K562 (cell line): ENCODE results near the gene ADGRD1. TPM values are rescaled to one million over a fixed set of nuclear protein-coding genes. Genes with fewer than 3 reads are reported as not detected.

Experiments
- BCLAF1 ChIP-seq, 2 experiments: fragments of 450-650 bp in 1 of 2; IDR thresholded peaks; 2 replicates each; pipeline ENCODE4 v1.6.1; 2011 to 2017; ENCODE audit warnings: low read depth in 2 of 2, antibody characterized with exemption in 1 of 2, borderline replicate concordance in 1 of 2, low read length in 1 of 2, mild to moderate bottlenecking in 1 of 2, mixed read lengths in 1 of 2; ENCODE audit not compliant: control insufficient read depth in 1 of 2
- CBFA2T2 ChIP-seq: fragments of 450-650 bp; conservative IDR thresholded peaks from 2 replicates; pipeline ENCODE4 v1.6.1; 2017; ENCODE audit warnings: mild to moderate bottlenecking
- DEAF1 ChIP-seq: fragments of 450-650 bp; formaldehyde crosslinking; IDR thresholded peaks from 2 replicates; pipeline ENCODE4 v1.4.0; 2020; ENCODE audit warnings: mild to moderate bottlenecking, moderate library complexity
- ELF4 ChIP-seq: fragments of 450-650 bp; formaldehyde crosslinking; IDR thresholded peaks from 2 replicates; pipeline ENCODE4 v1.4.0; 2022; ENCODE audit warnings: missing genetic modification characterization
- JUNB ChIP-seq: fragments of 450-650 bp; formaldehyde crosslinking; conservative IDR thresholded peaks from 2 replicates; pipeline ENCODE4 v1.4.0; 2020; ENCODE audit warnings: mild to moderate bottlenecking
- MAX ChIP-seq: sonication (generic); formaldehyde crosslinking; IDR thresholded peaks from 2 replicates; pipeline ENCODE4 v1.9.0; 2022; ENCODE audit warnings: mild to moderate bottlenecking, missing genetic modification reagents
- NFE2L1 ChIP-seq: fragments of 450-650 bp; IDR thresholded peaks from 2 replicates; pipeline ENCODE4 v1.6.1; 2016; ENCODE audit warnings: missing genetic modification characterization, low read depth, mild to moderate bottlenecking, missing compliant biosample characterization, moderate library complexity, borderline replicate concordance
- NFRKB ChIP-seq: fragments of 450-650 bp; IDR thresholded peaks from 2 replicates; pipeline ENCODE4 v1.6.1; 2016; ENCODE audit warnings: low read depth
- OTX1 ChIP-seq: fragments of 450-650 bp; formaldehyde crosslinking; IDR thresholded peaks from 2 replicates; pipeline ENCODE4 v1.4.0; 2022; ENCODE audit warnings: mild to moderate bottlenecking
- PHF20 ChIP-seq: fragments of 450-650 bp; IDR thresholded peaks from 2 replicates; pipeline ENCODE4 v1.6.1; 2018; ENCODE audit not compliant: partially characterized antibody
- RBFOX2 ChIP-seq: fragments of 200-400 bp; formaldehyde crosslinking; IDR thresholded peaks from 2 replicates; pipeline ENCODE4 v1.6.1; 2017; ENCODE audit warnings: low read depth, mild to moderate bottlenecking, low read length, moderate library complexity
- SP2 ChIP-seq: IDR thresholded peaks from 2 replicates; pipeline ENCODE4 v1.6.1; 2011; ENCODE audit warnings: mild to moderate bottlenecking, low read depth, low read length, moderate library complexity; ENCODE audit not compliant: poor library complexity, severe bottlenecking; ENCODE audit errors: extremely low read depth
- TRIM24 ChIP-seq, 2 experiments: fragments of 450-650 bp; IDR thresholded peaks; 2 replicates each; pipeline ENCODE4 v1.6.1; 2016
- TSHZ1 ChIP-seq: fragments of 250-450 bp; sonication (Bioruptor Pico); IDR thresholded peaks from 2 replicates; pipeline ENCODE4 v1.4.0; 2020; ENCODE audit warnings: mild to moderate bottlenecking, moderate library complexity
- polyA plus RNA-seq, 8 experiments: library from polyadenylated mRNA; depleted of rRNA in 4 of 8; stranded (reverse) in 5 of 8; unstranded in 3 of 8; fragments of >200 nt; fragmentation: Nextera tagmentation in 2 of 8; fragmentation: Illumina TruSeq in 1 of 8; extraction: Ambion mirVana in 2 of 8; extraction: Trizol in 1 of 8; gene quantifications; 2 replicates each; pipeline versions ENCODE4 v1.2.1 to v1.2.3, GENCODE V29; 2011 to 2014; ENCODE audit warnings: inconsistent platforms in 1 of 8, missing spikeins in 1 of 8
- total RNA-seq, 7 experiments: library from RNA; depleted of rRNA in 6 of 7; stranded (reverse); fragments of >200 nt in 6 of 7; fragmentation: Illumina TruSeq in 2 of 7; extraction: Trizol in 2 of 7; gene quantifications; 2 replicates each; pipeline versions ENCODE4 v1.2.1 to v1.2.3, GENCODE V29; 2011 to 2021; ENCODE audit warnings: low replicate concordance in 1 of 7
- TF ChIP-seq, protein P1 (sequence below): IDR thresholded peaks from 2 replicates; pipeline ENCODE4 v1.6.1; 2012; ENCODE audit warnings: low read depth, low read length, improper control_type of control experiment, borderline replicate concordance

The ADGRD1 gene
- total and polyA plus RNA-seq, 9 of the 15 experiments (the other 6 are each of a cell fraction or from before 2014, with no cell fraction given) = 1.7 to 11.7 (median 3.3) TPM

DNA sequence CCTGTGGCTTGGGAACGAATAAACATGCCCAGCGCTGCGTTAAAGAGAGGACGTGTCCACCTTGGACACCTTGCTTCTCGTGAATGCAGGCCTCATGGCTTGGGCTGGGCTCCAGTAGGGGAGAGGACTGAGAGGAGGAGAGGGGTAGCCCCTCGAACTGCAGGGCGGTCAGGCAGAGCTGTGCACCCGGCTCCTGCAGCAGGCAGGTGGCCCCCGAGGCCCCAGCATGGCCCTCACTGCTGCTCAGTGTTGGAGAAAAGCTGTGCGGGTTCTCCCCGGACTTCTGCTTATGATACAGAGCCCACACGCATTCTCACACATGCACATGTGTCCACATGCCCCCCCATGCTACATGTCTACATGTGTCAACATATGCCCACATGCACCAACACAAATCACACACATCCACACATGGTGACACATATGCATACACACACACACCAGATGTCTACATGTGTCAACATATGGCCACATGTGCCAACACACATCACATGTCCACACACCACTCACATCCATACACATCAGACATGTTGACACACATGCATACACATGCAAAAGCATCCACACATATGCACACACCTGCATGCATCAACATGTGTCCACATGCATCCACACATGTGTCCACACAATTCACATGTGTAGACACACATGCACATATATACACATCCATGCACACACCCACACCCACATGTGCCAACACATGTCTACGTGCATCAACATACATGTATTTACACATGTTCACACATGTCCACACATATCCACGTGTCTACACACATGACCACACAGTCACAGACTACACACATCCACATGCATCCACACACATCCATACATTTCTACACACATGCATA is 3.0 kb downstream of the ADGRD1 start (continued):
- TF ChIP-seq BCLAF1 (IDR thresholded peaks at IDR 0.05; ENCODE audit: borderline replicate concordance in 1 of 2, control insufficient read depth in 1 of 2, low read depth in 2 of 2, low read length in 1 of 2) = no peak
- TF ChIP-seq JUNB = no peak
- no peak for TF ChIP-seq TSHZ1
- TF ChIP-seq ELF4 (CRISPR knock-in tag) = peak; percentile 5; the same call in 1 of the 2 replicates
- TF ChIP-seq CBFA2T2 = no peak
- TF ChIP-seq TRIM24 (IDR thresholded peaks at IDR 0.05) = peak in 1 of 2 experiments; percentile 41; a peak in 1 of 4 replicates
- TF ChIP-seq RBFOX2 = 0 out of 2 replicates have a peak, but pooled peaks have one; percentile 20
- TF ChIP-seq NFRKB = 0 out of 2 replicates have a peak, but pooled peaks have one; percentile 47
- no peak for TF ChIP-seq SP2
- peak; percentile 73 for TF ChIP-seq MAX (CRISPR knock-in tag)
- TF ChIP-seq DEAF1 (CRISPR knock-in tag) = no peak
- TF ChIP-seq PHF20 = peak; percentile 57
- TF ChIP-seq, protein P1, sequence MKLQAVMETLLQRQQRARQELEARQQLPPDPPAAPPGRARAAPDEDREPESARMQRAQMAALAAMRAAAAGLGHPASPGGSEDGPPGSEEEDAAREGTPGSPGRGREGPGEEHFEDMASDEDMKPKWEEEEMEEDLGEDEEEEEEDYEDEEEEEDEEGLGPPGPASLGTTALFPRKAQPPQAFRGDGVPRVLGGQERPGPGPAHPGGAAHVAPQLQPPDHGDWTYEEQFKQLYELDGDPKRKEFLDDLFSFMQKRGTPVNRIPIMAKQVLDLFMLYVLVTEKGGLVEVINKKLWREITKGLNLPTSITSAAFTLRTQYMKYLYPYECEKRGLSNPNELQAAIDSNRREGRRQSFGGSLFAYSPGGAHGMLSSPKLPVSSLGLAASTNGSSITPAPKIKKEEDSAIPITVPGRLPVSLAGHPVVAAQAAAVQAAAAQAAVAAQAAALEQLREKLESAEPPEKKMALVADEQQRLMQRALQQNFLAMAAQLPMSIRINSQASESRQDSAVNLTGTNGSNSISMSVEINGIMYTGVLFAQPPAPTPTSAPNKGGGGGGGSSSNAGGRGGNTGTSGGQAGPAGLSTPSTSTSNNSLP = no peak
- no peak for TF ChIP-seq OTX1 (CRISPR knock-in tag)
- no peak for TF ChIP-seq NFE2L1
